ENCODE results near the gene PRR19. TPM values are rescaled to one million over a fixed set of nuclear protein-coding genes. Genes with fewer than 3 reads are reported as not detected.

Gene PRR19
- total RNA-seq, 1 experiment from 2014 or later, result 3.6 TPM

DNA sequence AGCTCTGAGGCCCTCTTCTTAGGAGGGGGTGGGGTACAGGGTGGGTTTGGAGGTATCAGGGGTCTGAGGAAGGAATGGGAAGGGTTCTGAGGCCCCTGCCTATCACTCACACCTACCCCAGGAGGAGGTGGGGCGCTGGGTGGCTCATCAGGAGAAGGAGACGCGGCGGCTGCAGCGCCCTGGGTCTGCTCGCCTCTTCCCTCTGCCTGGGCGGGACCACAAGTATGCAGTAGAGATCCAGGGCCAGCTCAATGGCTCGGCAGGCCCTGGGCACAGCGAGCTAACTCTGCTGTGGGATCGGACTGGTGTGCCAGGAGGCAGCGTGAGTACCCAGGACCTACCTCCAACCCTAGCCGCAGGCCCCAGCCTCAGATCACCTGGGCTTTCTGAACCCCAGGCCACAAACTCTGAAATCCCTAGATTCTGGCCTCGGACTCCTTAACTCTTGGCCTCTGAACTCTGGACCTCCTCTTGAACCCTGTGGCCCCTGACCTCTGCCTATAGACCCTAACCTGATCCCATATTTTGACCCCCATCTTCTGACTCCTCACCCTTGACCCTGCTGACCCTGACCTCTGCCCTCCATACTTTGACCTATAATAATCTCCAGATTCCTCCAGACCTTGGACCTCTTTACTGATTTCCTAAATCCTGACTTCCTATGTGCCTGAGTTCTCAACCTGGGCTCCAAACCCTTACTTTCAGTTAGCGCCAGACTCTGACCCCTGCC, 47.6 kb downstream of the PRR19 start:
- H3K36me3 ChIP-seq (ENCODE audit: insufficient read depth, low read length, poor library complexity, severe bottlenecking), result peaks cover 5% of the 10 kb centered on the region
- BruUV-seq (replicated peaks), result no TSS peak
- no peaks in the 10 kb centered on the region for H3K27me3 ChIP-seq (replicated peaks; ENCODE audit: insufficient read depth, low read depth, low read length, poor library complexity)
- H3K27ac ChIP-seq (ENCODE audit: low read depth, low read length, poor library complexity, severe bottlenecking), result no peak overlapping the region
- intact Hi-C loops (cut with micrococcal nuclease; ENCODE audit: unreplicated experiment), result no loop called here
- ChIA-PET POLR2A (ENCODE audit: low non-redundant PET) (no interaction called here), CTCF (interaction anchor here (0.6 to 0.7 kb wide), 2 partner anchors 31 to 98 kb away, joined by 6 read pairs; no protein-coding TSS in a partner anchor)
- H3K4me1 ChIP-seq (ENCODE audit: insufficient read depth, low read length, poor library complexity, severe bottlenecking), result no peaks in the 10 kb centered on the region
- no peak overlapping the region for H3K4me3 ChIP-seq (ENCODE audit: low read depth, low read length, poor library complexity, severe bottlenecking)
- DNase-seq (ENCODE audit: low spot score), result no peak
- H3K9me3 ChIP-seq (ENCODE audit: low read depth, low read length, poor library complexity, severe bottlenecking), result no peaks in the 10 kb centered on the region
- TF ChIP-seq CTCF (conservative IDR thresholded peaks at IDR 0.05; ENCODE audit: low read depth, low read length) (no peak), EZH2 (IDR thresholded peaks at IDR 0.05; ENCODE audit: borderline replicate concordance, low read depth, low read length, poor library complexity, severe bottlenecking) (no peak)

GRCh38 chr19:42350417-42350816, 48.5 kb downstream of the PRR19 start:
- ChIA-PET CTCF (interaction anchor here (0.7 kb wide), 1 partner anchor 702 kb away, joined by 3 read pairs; no protein-coding TSS in a partner anchor), POLR2A (ENCODE audit: low non-redundant PET) (no interaction called here)
- DNase-seq (ENCODE audit: low spot score), result no peak
- H3K27me3 ChIP-seq (replicated peaks; ENCODE audit: insufficient read depth, low read depth, low read length, poor library complexity), result no peaks in the 10 kb centered on the region
- intact Hi-C loops (cut with micrococcal nuclease; ENCODE audit: unreplicated experiment), result no loop called here
- H3K4me1 ChIP-seq (ENCODE audit: insufficient read depth, low read length, poor library complexity, severe bottlenecking), result no peaks in the 10 kb centered on the region
- no peak overlapping the region for H3K27ac ChIP-seq (ENCODE audit: low read depth, low read length, poor library complexity, severe bottlenecking)
- no TSS peak for BruUV-seq (replicated peaks)
- peaks cover 1% of the 10 kb centered on the region for H3K36me3 ChIP-seq (ENCODE audit: insufficient read depth, low read length, poor library complexity, severe bottlenecking)
- no peak for TF ChIP-seq EZH2 (IDR thresholded peaks at IDR 0.05; ENCODE audit: borderline replicate concordance, low read depth, low read length, poor library complexity, severe bottlenecking)
- TF ChIP-seq CTCF (conservative IDR thresholded peaks at IDR 0.05; ENCODE audit: low read depth, low read length), result no peak
- no peak overlapping the region for H3K4me3 ChIP-seq (ENCODE audit: low read depth, low read length, poor library complexity, severe bottlenecking)
- H3K9me3 ChIP-seq (ENCODE audit: low read depth, low read length, poor library complexity, severe bottlenecking), result no peaks in the 10 kb centered on the region

DNA sequence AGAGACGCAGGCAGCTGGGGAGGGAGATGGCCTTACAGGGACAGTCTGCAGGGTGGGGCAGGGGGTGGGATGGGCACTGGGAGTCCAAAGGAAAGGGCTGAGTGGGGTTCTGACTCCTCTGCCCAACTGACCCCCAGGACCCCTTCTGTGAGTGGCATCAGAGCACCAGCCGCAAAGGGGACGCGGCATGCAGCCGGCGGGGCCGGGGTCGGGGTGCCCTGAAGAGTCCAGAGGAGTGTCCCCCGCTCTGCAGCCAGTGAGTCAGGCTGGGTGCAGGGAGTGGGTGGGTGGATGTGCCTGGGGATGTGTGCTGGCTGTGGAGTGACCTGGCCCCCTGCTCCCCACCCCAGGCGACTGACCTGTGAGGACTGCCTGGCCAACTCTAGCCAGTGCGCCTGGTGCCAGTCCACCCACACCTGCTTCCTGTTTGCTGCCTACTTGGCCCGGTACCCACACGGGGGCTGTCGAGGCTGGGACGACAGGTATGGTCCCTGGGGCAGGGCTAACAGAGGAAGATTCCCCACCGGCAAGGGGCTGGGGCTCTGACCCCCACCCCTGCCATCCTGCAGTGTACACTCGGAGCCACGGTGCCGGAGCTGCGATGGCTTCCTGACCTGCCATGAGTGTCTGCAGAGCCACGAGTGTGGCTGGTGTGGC, 49.3 kb downstream of the PRR19 start:
- POLR2A ChIA-PET (ENCODE audit: low non-redundant PET), result no interaction called here

More for the DNA sequence above, 49.3 kb downstream of the PRR19 start:
- Histone ChIP-seq H3K27ac (ENCODE audit: low read depth, low read length, poor library complexity, severe bottlenecking) (no peak overlapping the region), H3K4me1 (ENCODE audit: insufficient read depth, low read length, poor library complexity, severe bottlenecking) (no peaks in the 10 kb centered on the region), H3K27me3 (replicated peaks; ENCODE audit: insufficient read depth, low read depth, low read length, poor library complexity) (no peaks in the 10 kb centered on the region), H3K9me3 (ENCODE audit: low read depth, low read length, poor library complexity, severe bottlenecking) (no peaks in the 10 kb centered on the region), H3K36me3 (ENCODE audit: insufficient read depth, low read length, poor library complexity, severe bottlenecking) (no peaks in the 10 kb centered on the region), H3K4me3 (ENCODE audit: low read depth, low read length, poor library complexity, severe bottlenecking) (no peak overlapping the region)
- CTCF ChIA-PET, result no interaction called here
- intact Hi-C loops (cut with micrococcal nuclease; ENCODE audit: unreplicated experiment), result no loop called here
- no peak for DNase-seq (ENCODE audit: low spot score)
- BruUV-seq (replicated peaks), result no TSS peak
- TF ChIP-seq CTCF (conservative IDR thresholded peaks at IDR 0.05; ENCODE audit: low read depth, low read length) (no peak), EZH2 (IDR thresholded peaks at IDR 0.05; ENCODE audit: borderline replicate concordance, low read depth, low read length, poor library complexity, severe bottlenecking) (no peak)
